GM08714 (cell line): Measurements from ENCODE around the gene FOXD4L4.
"Not testable (repeated sequence)": the region's sequence is repeated elsewhere in the genome, so short reads cannot be mapped to it uniquely, and the experiment has no call there.

Experiments used
- H3K4me3 ChIP-seq: fragments of 200-500 bp; sonication (Bioruptor generic); 2 replicates; pipeline ENCODE4 v1.5.1; 2014; ENCODE audit warnings: mild to moderate bottlenecking, low read length, inconsistent platforms

FOXD4L4 gene

GRCh38 chr9:65737096-65737564, at the start of gene FOXD4L4:
FOXD4L4 (plus strand) TSS chr9:65737146; CDS start chr9:65737146, 0 bp downstream.
- H3K4me3 ChIP-seq, result not testable (repeated sequence)

- H3K4me3 ChIP-seq, result not testable (repeated sequence)
Observed at GRCh38 chr9:65703550-65703949, 33.4 kb upstream of the FOXD4L4 start.

DNA sequence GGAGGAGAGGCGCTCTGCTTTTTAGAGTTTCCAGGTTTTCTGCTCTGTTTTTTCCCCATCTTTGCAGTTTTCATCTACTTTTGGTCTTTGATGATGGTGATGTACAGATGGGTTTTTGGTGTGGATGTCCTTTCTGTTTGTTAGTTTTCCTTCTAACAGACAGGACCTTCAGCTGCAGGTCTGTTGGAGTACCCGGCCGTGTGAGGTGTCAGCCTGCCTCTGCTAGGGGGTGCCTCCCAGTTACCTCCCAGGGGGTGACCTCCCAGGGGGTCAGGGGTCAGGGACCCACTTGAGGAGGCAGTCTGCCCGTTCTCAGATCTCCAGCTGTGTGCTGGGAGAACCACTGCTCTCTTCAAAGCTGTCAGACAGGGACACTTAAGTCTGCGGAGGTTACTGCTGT, 22.5 kb upstream of the FOXD4L4 start:
- H3K4me3 ChIP-seq, result not testable (repeated sequence)

- not testable (repeated sequence) for H3K4me3 ChIP-seq
Observed at GRCh38 chr9:65738133-65738532, 1.2 kb downstream of the FOXD4L4 start.
